HepG2 (cell line): ENCODE measurements around the gene CDT1. TPM values are rescaled to one million over a fixed set of nuclear protein-coding genes. Genes with fewer than 3 reads are reported as not detected.

ENCODE experiments used
- ATAC-seq: fragments of 200-7000 bp; cut with Tn5 transposase; 3 replicates; pipeline ENCODE4 v1.9.1; 2020; ENCODE audit warnings: mild to moderate bottlenecking, moderate library complexity
- BruUV-seq: library from RNA; stranded (reverse); fragments of 400-500 nt; replicated peaks from 2 replicates; lab custom pipeline; 2021; lab: Mats Ljungman, UMichigan
- CTCF ChIA-PET: fragments of 300-600 bp; formaldehyde crosslinking; extraction: SDS; loops from one replicate; lab custom pipeline; 2021; ENCODE audit warnings: low total read pairs, inconsistent platforms, low intra/inter-chr PET ratio; lab: Yijun Ruan, JAX
- POLR2A ChIA-PET: fragments of 350-600 bp; sonication (Branson Sonifier 250); formaldehyde crosslinking; loops from one replicate; lab custom pipeline; 2020; ENCODE audit warnings: antibody characterized with exemption, inconsistent platforms; lab: Yijun Ruan, JAX
- DNase-seq: peaks from one replicate; pipeline ENCODE4 v3.0.0-alpha.2; 2015; ENCODE audit warnings: low spot score
- FAIRE-seq: peaks from 3 replicates; lab custom pipeline; 2011; peaks lifted over from hg19 to GRCh38; lab: Jason Lieb, UNC
- H2AFZ ChIP-seq: one replicate; pipeline ENCODE4 v1.6.1; 2011; ENCODE audit warnings: low read length, inconsistent platforms
- H3K27ac ChIP-seq: fragments of 300-600 bp; 3 replicates; pipeline ENCODE4 v1.8.0; 2011; ENCODE audit warnings: mixed run types, mild to moderate bottlenecking, mixed read lengths, low read length, inconsistent platforms; ENCODE audit not compliant: insufficient read depth; ENCODE audit errors: extremely low read length
- H3K27me3 ChIP-seq, 2 experiments: fragments of 200-600 bp in 1 of 2; 2 replicates in 1 of 2; 3 replicates in 1 of 2; pipeline versions ENCODE4 v1.6.0 to v1.8.0; 2011; ENCODE audit warnings: low read length in 2 of 2, mild to moderate bottlenecking in 2 of 2, moderate library complexity in 2 of 2, inconsistent platforms in 1 of 2; ENCODE audit not compliant: insufficient read depth in 2 of 2, control insufficient read depth in 1 of 2
- H3K36me3 ChIP-seq, 2 experiments: fragments of 200-600 bp in 1 of 2; replicated peaks in 1 of 2; 2 replicates in 1 of 2; 3 replicates in 1 of 2; pipeline versions ENCODE4 v1.5.1 to v1.8.0; 2011; ENCODE audit warnings: low read length in 2 of 2, inconsistent platforms in 1 of 2; ENCODE audit not compliant: insufficient read depth in 2 of 2, control insufficient read depth in 1 of 2
- H3K4me1 ChIP-seq: 2 replicates; pipeline ENCODE4 v1.5.1; 2012; ENCODE audit warnings: low read length, inconsistent platforms; ENCODE audit not compliant: insufficient read depth
- H3K4me2 ChIP-seq: 2 replicates; pipeline ENCODE4 v1.6.0; 2011; ENCODE audit warnings: low read depth, low read length, inconsistent platforms
- H3K4me3 ChIP-seq, 3 experiments: fragments of 200-600 bp in 1 of 3; sonication (generic), shearing (Covaris generic) in 1 of 3; replicated peaks in 1 of 3; 2 replicates each; pipeline ENCODE4 v1.5.1; 2011 to 2016; ENCODE audit warnings: low read length in 3 of 3, inconsistent platforms in 2 of 3, low read depth in 2 of 3, mild to moderate bottlenecking in 2 of 3, control low read depth in 1 of 3, mixed read lengths in 1 of 3; ENCODE audit not compliant: insufficient read depth in 1 of 3
- H3K79me2 ChIP-seq: one replicate; pipeline ENCODE4 v1.6.1; 2011; ENCODE audit warnings: low read length, inconsistent platforms; ENCODE audit not compliant: insufficient read depth
- H3K9ac ChIP-seq: 2 replicates; pipeline ENCODE4 v1.6.0; 2011; ENCODE audit warnings: mild to moderate bottlenecking, low read depth, low read length, inconsistent platforms; ENCODE audit not compliant: insufficient read depth
- H3K9me3 ChIP-seq: 2 replicates; pipeline ENCODE4 v1.5.1; 2012; ENCODE audit warnings: mild to moderate bottlenecking, low read length
- H4K20me1 ChIP-seq: 2 replicates; pipeline ENCODE4 v1.6.0; 2011; ENCODE audit warnings: inconsistent platforms, mild to moderate bottlenecking, low read length, moderate library complexity; ENCODE audit not compliant: insufficient read depth
- AGO1 ChIP-seq: fragments of 200-400 bp; formaldehyde crosslinking; IDR thresholded peaks from 2 replicates; pipeline ENCODE4 v1.6.1; 2017; ENCODE audit warnings: mild to moderate bottlenecking, low read depth, low read length, moderate library complexity; ENCODE audit not compliant: poor library complexity, severe bottlenecking
- AGO2 ChIP-seq: fragments of 200-400 bp; formaldehyde crosslinking; optimal IDR thresholded peaks from 2 replicates; pipeline ENCODE3; 2017; ENCODE audit warnings: mild to moderate bottlenecking, low read depth, low read length, moderate library complexity
- CREB1 ChIP-seq, 2 experiments: fragments of 450-650 bp in 1 of 2; IDR thresholded peaks; 2 replicates each; pipeline ENCODE4 v1.6.1; 2016 to 2017; ENCODE audit warnings: control low read depth in 1 of 2, mild to moderate bottlenecking in 1 of 2, missing compliant biosample characterization in 1 of 2, missing genetic modification characterization in 1 of 2
- FOSL2 ChIP-seq: sonication (generic); formaldehyde crosslinking; IDR thresholded peaks from 2 replicates; pipeline ENCODE4 v1.4.0; 2020; ENCODE audit warnings: missing genetic modification reagents
- KLF11 ChIP-seq: IDR thresholded peaks from 2 replicates; pipeline ENCODE4 v1.6.1; 2016; ENCODE audit warnings: missing compliant biosample characterization
- NCOA1 ChIP-seq: sonication (generic); formaldehyde crosslinking; IDR thresholded peaks from 2 replicates; pipeline ENCODE4 v1.9.0; 2021; ENCODE audit warnings: missing genetic modification reagents
- NR1H2 ChIP-seq: sonication (generic); formaldehyde crosslinking; IDR thresholded peaks from 2 replicates; pipeline ENCODE4 v1.8.1; 2022; ENCODE audit warnings: low read depth, missing genetic modification reagents, borderline replicate concordance
- RAD21 ChIP-seq: fragments of 450-650 bp; formaldehyde crosslinking; IDR thresholded peaks from 2 replicates; pipeline ENCODE4 v1.5.0; 2020; ENCODE audit warnings: mild to moderate bottlenecking
- SALL1 ChIP-seq: sonication (generic); formaldehyde crosslinking; IDR thresholded peaks from 2 replicates; pipeline ENCODE4 v1.8.0; 2022; ENCODE audit warnings: mild to moderate bottlenecking, missing genetic modification reagents
- STAG1 ChIP-seq: sonication (generic); formaldehyde crosslinking; IDR thresholded peaks from 2 replicates; pipeline ENCODE4 v1.4.0; 2020; ENCODE audit warnings: missing genetic modification reagents
- STAT5B ChIP-seq: sonication (generic); formaldehyde crosslinking; IDR thresholded peaks from 2 replicates; pipeline ENCODE4 v1.4.0; 2020; ENCODE audit warnings: missing genetic modification reagents
- ZC3H13 ChIP-seq: sonication (generic); formaldehyde crosslinking; IDR thresholded peaks from 2 replicates; pipeline ENCODE4 v1.8.1; 2023; ENCODE audit warnings: mild to moderate bottlenecking, missing genetic modification reagents, moderate library complexity
- ZNF17 ChIP-seq: sonication (generic); formaldehyde crosslinking; IDR thresholded peaks from 2 replicates; pipeline ENCODE4 v1.5.0; 2020; ENCODE audit warnings: mild to moderate bottlenecking, missing genetic modification reagents
- ZNF263 ChIP-seq: sonication (generic); formaldehyde crosslinking; IDR thresholded peaks from 2 replicates; pipeline ENCODE4 v1.4.0; 2020; ENCODE audit warnings: missing genetic modification reagents
- WGBS: methylation state at CpG from one replicate; pipeline ENCODE4 v1.1.6; 2017; ENCODE audit warnings: low lambda C conversion rate; 5-methylcytosine and 5-hydroxymethylcytosine counted together
- in situ Hi-C: cut with HindIII; loops from 2 replicates; pipeline ENCODE4 v1.10.0; 2017; ENCODE audit warnings: low pct_unique_long_range_greater_than_20kb; ENCODE audit not compliant: extremely low pct_ligation_motif_present
- intact Hi-C: fragments of 100-400 bp; cut with micrococcal nuclease; formaldehyde crosslinking; loops from one replicate; pipeline ENCODE4 v1.10.0; 2022; ENCODE audit not compliant: unreplicated experiment
- polyA plus RNA-seq, 8 experiments: library from polyadenylated mRNA; depleted of rRNA in 3 of 8; stranded (reverse) in 7 of 8; unstranded in 1 of 8; fragments of >200 nt; fragmentation: Illumina TruSeq in 4 of 8; extraction: Trizol in 4 of 8; gene quantifications; 2 replicates each; pipeline versions ENCODE4 v1.2.1 to v1.2.3, GENCODE V29; 2011 to 2016; ENCODE audit warnings: low read depth in 4 of 8, missing spikeins in 1 of 8, mixed read lengths in 1 of 8; ENCODE audit not compliant: insufficient read depth in 1 of 8
- total RNA-seq, 5 experiments: library from RNA; depleted of rRNA; stranded (reverse); fragments of >200 nt; fragmentation: Illumina TruSeq; extraction: Trizol; gene quantifications; 2 replicates each; pipeline ENCODE4 v1.2.3, GENCODE V29; 2016; ENCODE audit warnings: low read depth in 1 of 5
- TF ChIP-seq, protein P1 (sequence below): sonication (generic); formaldehyde crosslinking; IDR thresholded peaks from 2 replicates; pipeline ENCODE4 v1.8.1; 2023; ENCODE audit warnings: mild to moderate bottlenecking, missing genetic modification reagents

CDT1 gene
- total and polyA plus RNA-seq, 2 of the 13 experiments (the other 11 are each of a cell fraction or from before 2014, with no cell fraction given): 23.1 to 23.8 TPM

- DNase-seq: peak; percentile 23
- no peaks in the 10 kb centered on the region for H3K27me3 ChIP-seq
- CTCF ChIA-PET: no interaction called here
- in situ Hi-C loops (no loop called here), intact Hi-C loops (no loop called here)
- whole genome bisulfite sequencing: 72% methylated on average over 9 of the region's 13 CpGs
- H3K27ac ChIP-seq: no peak overlapping the region
- no peaks in the 10 kb centered on the region for H3K36me3 ChIP-seq
- no peaks in the 10 kb centered on the region for H3K79me2 ChIP-seq
- no peak for FAIRE-seq
- peak; percentile 79 for ATAC-seq
- H4K20me1 ChIP-seq: no peaks in the 10 kb centered on the region
- no peak overlapping the region for H3K4me3 ChIP-seq
- no TSS peak for BruUV-seq
- H2AFZ ChIP-seq: no peak overlapping the region
- H3K4me2 ChIP-seq: no peak overlapping the region
- 0 out of 2 replicates have a peak, but pooled peaks cover 7% of the 10 kb centered on the region for H3K4me1 ChIP-seq
- TF ChIP-seq AGO2 (peak; percentile 48), NR1H2 (CRISPR knock-in tag) (no peak), ZNF17 (CRISPR knock-in tag) (no peak), ZNF263 (CRISPR knock-in tag) (peak; percentile 71), KLF11 (CRISPR knock-in tag) (no peak), CREB1 (IDR thresholded peaks at IDR 0.05) (0 out of 2 replicates have a peak, but pooled peaks have one; percentile 12), CREB1 (CRISPR knock-in tag; IDR thresholded peaks at IDR 0.05) (no peak), SALL1 (no peak), ZC3H13 (CRISPR knock-in tag) (no peak), AGO1 (peak; percentile 45), RAD21 (peak; percentile 17; the same call in 1 of the 2 replicates), STAG1 (CRISPR knock-in tag) (peak; percentile 28; the same call in 1 of the 2 replicates), NCOA1 (CRISPR knock-in tag) (no peak), FOSL2 (CRISPR knock-in tag) (peak; percentile 50), STAT5B (CRISPR knock-in tag) (no peak)
- TF ChIP-seq, protein P1, sequence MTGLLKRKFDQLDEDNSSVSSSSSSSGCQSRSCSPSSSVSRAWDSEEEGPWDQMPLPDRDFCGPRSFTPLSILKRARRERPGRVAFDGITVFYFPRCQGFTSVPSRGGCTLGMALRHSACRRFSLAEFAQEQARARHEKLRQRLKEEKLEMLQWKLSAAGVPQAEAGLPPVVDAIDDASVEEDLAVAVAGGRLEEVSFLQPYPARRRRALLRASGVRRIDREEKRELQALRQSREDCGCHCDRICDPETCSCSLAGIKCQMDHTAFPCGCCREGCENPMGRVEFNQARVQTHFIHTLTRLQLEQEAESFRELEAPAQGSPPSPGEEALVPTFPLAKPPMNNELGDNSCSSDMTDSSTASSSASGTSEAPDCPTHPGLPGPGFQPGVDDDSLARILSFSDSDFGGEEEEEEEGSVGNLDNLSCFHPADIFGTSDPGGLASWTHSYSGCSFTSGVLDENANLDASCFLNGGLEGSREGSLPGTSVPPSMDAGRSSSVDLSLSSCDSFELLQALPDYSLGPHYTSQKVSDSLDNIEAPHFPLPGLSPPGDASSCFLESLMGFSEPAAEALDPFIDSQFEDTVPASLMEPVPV (CRISPR knock-in tag): no peak
- no peaks in the 10 kb centered on the region for H3K9me3 ChIP-seq
- no peak overlapping the region for H3K9ac ChIP-seq
- POLR2A ChIA-PET: no interaction called here
Measured at GRCh38 chr16:88831838-88832237, 28.2 kb downstream of the CDT1 start.
